Cardiac fibroblast (primary cell): Measurements from ENCODE around the gene TMEM86A.
A peak's percentile ranks its signal among the peaks of the same experiment; 100 is the strongest.
"Not testable (repeated sequence)": the region's sequence is repeated elsewhere in the genome, so short reads cannot be mapped to it uniquely, and the experiment has no call there.

Source experiments
- DNase-seq, 2 donors: peaks; one replicate each; pipeline versions ENCODE4 v3.0.0 to v3.0.0-alpha.2; 2010; ENCODE audit warnings: low read depth in 2 of 2
- H3K4me3 ChIP-seq, 2 donors: replicated peaks in 1 of 2; 1 replicate in 1 of 2; 2 replicates in 1 of 2; pipeline ENCODE4 v1.5.1; 2011; ENCODE audit warnings: low read depth in 2 of 2, low read length in 2 of 2, mild to moderate bottlenecking in 2 of 2, moderate library complexity in 1 of 2
- TF ChIP-seq, protein P1 (sequence below): IDR thresholded peaks from one replicate; pipeline ENCODE4 v1.5.1; 2011; ENCODE audit warnings: low read depth, mild to moderate bottlenecking, low read length, inconsistent platforms

The TMEM86A gene

DNA sequence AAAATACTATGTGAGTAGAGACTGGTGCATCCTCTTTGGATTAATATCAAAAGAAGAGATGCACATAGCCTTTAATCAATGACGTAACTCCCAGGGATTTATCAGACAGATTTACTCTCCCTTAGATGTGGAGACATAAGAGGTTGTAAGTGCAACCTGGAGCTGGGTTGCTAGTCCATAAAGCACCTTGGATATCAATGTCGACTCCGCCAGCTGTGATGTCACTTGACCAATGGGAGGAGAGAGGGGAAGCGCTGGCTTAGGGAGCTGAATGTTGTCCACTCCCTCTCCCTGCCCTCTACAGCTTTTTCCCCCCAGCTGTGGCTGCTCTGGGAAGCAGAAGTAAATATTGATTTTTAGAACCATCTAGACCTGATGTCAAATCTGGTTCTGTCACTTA lies 28.9 kb upstream of the TMEM86A start:
- no peak overlapping the region for H3K4me3 ChIP-seq
- TF ChIP-seq, protein P1, sequence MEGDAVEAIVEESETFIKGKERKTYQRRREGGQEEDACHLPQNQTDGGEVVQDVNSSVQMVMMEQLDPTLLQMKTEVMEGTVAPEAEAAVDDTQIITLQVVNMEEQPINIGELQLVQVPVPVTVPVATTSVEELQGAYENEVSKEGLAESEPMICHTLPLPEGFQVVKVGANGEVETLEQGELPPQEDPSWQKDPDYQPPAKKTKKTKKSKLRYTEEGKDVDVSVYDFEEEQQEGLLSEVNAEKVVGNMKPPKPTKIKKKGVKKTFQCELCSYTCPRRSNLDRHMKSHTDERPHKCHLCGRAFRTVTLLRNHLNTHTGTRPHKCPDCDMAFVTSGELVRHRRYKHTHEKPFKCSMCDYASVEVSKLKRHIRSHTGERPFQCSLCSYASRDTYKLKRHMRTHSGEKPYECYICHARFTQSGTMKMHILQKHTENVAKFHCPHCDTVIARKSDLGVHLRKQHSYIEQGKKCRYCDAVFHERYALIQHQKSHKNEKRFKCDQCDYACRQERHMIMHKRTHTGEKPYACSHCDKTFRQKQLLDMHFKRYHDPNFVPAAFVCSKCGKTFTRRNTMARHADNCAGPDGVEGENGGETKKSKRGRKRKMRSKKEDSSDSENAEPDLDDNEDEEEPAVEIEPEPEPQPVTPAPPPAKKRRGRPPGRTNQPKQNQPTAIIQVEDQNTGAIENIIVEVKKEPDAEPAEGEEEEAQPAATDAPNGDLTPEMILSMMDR, result no peak
- DNase-seq, result no peak

DNA sequence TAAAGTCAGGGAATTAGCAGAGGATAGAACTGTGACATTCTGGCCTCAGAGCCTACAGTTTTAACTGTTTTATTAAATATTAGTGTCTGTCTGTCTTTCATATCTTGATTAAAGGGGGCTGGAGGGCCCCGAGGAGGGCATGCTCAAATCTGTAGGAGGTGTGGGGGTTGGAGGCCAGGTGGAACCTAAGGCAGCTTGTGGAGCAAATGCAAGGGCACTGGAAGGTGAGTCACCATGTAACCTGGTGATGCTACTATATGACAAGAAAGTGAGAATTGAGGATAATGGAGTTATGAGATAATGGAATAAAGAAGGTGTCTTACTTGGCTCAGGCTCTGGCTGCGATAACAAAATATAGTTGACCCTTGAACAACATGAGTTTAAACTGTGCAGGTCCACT lies 27.3 kb upstream of the TMEM86A start:
- no peak overlapping the region for H3K4me3 ChIP-seq
- TF ChIP-seq, protein P1, result no peak
- no peak for DNase-seq

DNA sequence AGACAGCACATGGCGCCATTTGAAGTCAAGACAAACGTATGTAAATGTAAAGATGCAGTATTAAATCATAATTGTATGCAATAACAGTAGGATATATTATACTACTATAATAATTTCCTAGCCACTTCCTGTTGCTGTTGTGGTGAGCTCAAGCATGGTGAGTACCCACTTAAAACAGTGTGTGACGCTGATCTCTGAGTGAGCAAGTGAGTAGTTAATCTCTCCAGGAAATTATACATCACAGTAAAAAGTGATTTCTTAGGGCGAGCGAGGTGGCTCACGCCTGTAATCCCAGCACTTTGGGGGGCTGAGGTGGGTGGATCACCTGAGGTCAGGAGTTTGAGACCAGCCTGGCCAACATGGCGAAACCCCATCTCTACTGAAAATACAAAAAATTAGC lies 26.4 kb upstream of the TMEM86A start:
- DNase-seq, result peak in 1 of 2 donors; percentile 8

DNA sequence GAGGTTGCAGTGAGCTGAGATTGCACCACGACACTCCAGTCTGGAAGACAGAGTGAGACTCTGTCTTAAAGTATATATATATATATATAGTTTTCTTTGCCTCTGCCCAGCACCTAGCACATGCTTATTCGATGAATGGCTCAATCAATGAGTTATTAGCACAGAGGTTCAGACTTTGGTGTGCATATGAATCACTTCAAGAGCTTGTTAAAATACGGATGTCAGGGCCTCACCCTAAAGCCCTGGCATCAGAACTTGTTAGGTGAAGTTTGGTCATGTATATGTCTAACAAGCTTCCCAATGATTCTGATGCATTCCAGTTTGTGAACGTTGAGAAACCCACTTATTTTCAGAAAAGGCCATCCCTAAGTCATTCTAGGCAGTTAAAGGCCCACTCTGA lies 21.8 kb upstream of the TMEM86A start:
- DNase-seq, result no peak
- no peak overlapping the region for H3K4me3 ChIP-seq
- TF ChIP-seq, protein P1, result no peak

More for the DNA sequence above, 26.4 kb upstream of the TMEM86A start:
- H3K4me3 ChIP-seq, result not testable (repeated sequence)

DNA sequence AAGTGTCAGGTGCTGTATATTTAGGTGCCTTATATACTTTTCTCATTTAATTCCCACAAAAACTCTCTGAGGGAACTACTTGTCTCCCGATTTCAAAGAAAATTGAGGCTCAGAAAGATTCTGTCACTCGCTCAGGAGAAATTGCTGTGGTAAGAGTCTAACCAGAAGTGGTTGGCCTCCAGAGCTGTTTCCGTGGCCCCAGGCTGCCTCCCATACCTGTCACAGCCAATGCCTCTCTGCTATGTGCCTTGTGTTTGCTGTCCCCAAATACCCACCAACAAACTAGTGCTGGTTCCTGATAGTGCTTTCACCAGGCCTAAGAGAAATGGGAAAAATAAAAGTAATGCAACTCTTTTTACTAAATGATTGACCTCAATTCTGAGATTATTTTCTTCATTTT lies 21.0 kb upstream of the TMEM86A start:
- TF ChIP-seq, protein P1, result no peak
- no peak for DNase-seq
- no peak overlapping the region for H3K4me3 ChIP-seq

DNA sequence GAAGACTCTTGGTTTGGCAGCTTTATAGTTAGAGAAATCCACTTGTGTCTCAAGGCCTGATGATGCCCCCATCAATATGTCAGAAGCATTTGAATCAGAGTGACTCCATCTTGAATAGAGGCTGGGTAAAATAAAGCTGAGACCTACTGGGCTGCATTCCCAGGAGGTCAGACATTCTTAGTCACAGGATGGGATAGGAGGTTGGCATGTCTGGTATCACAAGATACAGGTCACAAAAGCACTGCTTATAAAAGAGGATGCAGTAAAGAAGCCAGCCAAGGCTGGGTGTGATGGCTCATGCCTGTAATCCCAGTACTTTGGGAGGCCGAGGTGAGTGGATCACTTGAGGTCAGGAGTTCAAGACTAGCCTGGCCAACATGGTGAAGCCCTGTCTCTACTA lies 16.6 kb upstream of the TMEM86A start:
- DNase-seq, H3K4me3 ChIP-seq: not testable (repeated sequence)

DNA sequence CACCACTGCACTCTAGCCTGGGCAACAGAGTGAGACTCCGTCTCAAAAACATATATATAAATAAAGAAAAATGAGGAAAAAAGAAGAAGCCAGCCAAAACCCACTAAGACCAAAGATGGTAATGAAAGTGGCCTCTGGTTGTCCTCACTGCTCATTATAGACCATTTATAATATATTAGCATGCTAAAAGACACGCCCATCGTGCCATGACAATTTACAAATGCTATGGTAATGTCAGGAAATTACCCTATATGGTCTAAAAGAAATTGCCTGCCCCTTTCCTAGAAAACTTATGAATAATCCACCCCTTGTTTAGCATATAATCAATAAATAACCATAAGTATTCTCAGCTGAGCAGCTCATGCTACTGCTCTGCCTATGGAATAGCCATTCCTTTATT lies 16.1 kb upstream of the TMEM86A start:
- no peak for DNase-seq
- TF ChIP-seq, protein P1, result no peak
- H3K4me3 ChIP-seq, result no peak overlapping the region

DNA sequence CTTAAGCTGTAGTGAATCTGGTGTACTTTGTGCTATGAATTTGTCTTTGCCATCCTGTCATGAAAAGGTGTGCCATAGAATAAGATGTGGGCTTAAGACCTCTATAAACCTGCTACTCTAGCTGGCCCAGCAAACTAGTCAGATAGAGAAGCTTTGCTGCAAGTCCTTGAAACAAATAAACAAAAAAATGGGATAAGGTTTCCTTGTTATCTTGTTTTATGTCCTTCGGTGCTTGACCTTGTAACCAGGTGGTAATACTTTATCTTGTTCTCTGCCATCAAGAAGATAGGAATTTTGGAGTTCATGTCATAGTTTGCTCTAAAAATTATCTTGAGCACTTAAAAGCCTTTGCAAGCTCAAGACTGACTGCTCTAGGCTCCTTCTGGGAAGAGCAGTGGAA lies 14.3 kb upstream of the TMEM86A start:
- no peak for DNase-seq
- TF ChIP-seq, protein P1, result no peak
- H3K4me3 ChIP-seq, result no peak overlapping the region

DNA sequence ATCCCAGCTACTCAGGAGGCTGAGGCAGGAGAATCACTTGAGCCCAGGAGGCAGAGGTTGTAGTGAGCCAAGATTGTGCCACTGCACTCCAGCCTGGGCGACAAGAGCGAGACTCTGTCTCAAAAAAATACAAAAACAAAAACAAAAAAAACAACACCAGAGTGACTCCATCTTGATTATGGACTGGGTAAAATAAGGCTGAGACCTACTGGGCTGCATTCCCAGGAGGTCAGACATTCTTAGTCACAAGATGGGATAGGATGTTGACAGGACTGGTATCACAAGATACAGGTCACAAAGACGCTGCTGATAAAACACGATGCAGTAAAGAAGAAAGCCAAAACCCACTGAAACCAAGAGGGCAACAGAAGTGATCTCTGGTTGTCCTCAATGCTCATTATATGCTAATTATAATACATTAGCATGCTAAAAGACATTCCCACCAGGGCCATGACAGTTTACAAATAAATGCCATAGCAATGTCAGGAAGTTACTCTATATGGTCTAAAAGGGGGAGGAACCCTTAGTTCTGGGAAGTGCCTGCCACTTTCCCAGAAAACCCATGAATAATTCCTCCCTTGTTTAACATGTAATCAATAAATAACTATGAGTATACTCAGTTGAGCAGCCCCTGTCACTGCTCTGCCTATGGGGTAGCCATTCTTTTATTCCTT lies 7.0 kb upstream of the TMEM86A start:
- not testable (repeated sequence) for H3K4me3 ChIP-seq, DNase-seq
